ENCODE measurements around the gene ARSK. TPM values are rescaled to one million over a fixed set of nuclear protein-coding genes. Genes with fewer than 3 reads are reported as not detected.

Gene ARSK
- polyA plus RNA-seq, 1 of the 3 experiments (the other 2 are of a cell fraction), result 5.6 TPM

DNA sequence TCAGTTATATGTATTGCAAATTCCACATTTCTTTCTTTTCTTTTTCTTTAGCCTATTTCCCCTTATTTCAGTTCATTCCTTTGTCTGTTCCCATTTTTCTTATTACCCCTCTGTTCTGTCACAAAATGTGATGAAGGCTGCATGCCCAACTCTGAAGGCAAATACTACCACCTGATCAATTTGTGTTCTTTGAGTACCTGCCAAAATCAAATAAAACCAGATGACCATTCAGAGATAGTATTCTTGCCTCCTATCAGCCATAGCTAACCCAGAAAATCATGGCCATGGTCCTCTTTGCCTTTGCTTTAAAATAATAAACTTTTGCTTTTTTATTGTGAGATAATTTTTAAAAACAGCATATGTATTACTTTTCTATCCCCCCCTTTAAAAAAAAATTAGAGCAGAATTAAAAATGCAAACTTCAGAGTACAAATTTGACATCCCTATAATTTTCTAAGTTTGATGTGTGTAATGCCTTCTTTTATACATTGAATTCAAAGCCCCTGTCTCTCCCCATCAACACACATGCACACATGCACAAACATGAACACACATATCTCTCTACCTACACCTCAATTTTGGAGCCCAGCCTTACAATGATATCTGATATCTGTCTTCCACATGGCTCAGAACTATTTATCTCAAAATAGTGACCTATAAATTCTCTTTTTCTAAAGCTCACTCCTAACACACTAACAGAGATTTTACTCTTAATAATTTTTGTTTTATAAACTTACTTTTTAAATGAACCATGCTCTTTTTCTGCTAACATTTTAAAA lies 95.1 kb downstream of the ARSK start:
- Histone ChIP-seq H3K36me3 (replicated peaks in 1 of 2; ENCODE audit: control insufficient read depth in 1 of 2, insufficient read depth in 2 of 2, low read length in 1 of 2) (no peaks in the 10 kb centered on the region), H3K4me1 (ENCODE audit: control insufficient read depth in 1 of 2, insufficient read depth in 2 of 2, low read depth in 1 of 2, low read length in 1 of 2) (peaks cover 0 to 6% of the 10 kb centered on the region in 2 experiments; a peak in 2 of 4 replicates), H3K27me3 (ENCODE audit: insufficient read depth) (no peaks in the 10 kb centered on the region), H3K9me2 (no peaks in the 10 kb centered on the region), H3K9me3 (no peaks in the 10 kb centered on the region), H4K20me1 (ENCODE audit: insufficient read depth) (no peaks in the 10 kb centered on the region), H3K79me2 (ENCODE audit: insufficient read depth) (no peaks in the 10 kb centered on the region), H2AFZ (ENCODE audit: low read depth) (no peak overlapping the region), H3K9ac (no peak overlapping the region), H3K4me2 (no peak overlapping the region), H3K4me3 (ENCODE audit: low read depth in 2 of 2, low read length in 1 of 2) (no peak overlapping the region), H3F3A (replicated peaks; ENCODE audit: insufficient read depth) (peaks cover 9% of the 10 kb centered on the region), H3K27ac (ENCODE audit: low read depth in 2 of 2, low read length in 1 of 2) (no peak overlapping the region)
- TF ChIP-seq FOSL2 (IDR thresholded peaks at IDR 0.05; ENCODE audit: borderline replicate concordance, low read depth) (no peak), ELF1 (IDR thresholded peaks at IDR 0.05) (no peak), EZH2phosphoT487 (IDR thresholded peaks at IDR 0.05; ENCODE audit: borderline replicate concordance, low read depth) (no peak), TAF1 (IDR thresholded peaks at IDR 0.05; ENCODE audit: borderline replicate concordance, low read depth, low read length) (no peak), RCOR1 (IDR thresholded peaks at IDR 0.05; ENCODE audit: low read length) (no peak), FOXJ3 (CRISPR knock-in tag; IDR thresholded peaks at IDR 0.05) (no peak), GATA2 (CRISPR knock-in tag; IDR thresholded peaks at IDR 0.05) (no peak), JUND (IDR thresholded peaks at IDR 0.05) (no peak), RXRA (IDR thresholded peaks at IDR 0.05; ENCODE audit: borderline replicate concordance, low read depth) (no peak), SIN3A (IDR thresholded peaks at IDR 0.05; ENCODE audit: borderline replicate concordance, low read depth, low read length) (no peak), RAD21 (IDR thresholded peaks at IDR 0.05; ENCODE audit: low read length) (no peak), NRF1 (IDR thresholded peaks at IDR 0.05; ENCODE audit: low read depth, low read length) (no peak)
- TF ChIP-seq, protein P1, sequence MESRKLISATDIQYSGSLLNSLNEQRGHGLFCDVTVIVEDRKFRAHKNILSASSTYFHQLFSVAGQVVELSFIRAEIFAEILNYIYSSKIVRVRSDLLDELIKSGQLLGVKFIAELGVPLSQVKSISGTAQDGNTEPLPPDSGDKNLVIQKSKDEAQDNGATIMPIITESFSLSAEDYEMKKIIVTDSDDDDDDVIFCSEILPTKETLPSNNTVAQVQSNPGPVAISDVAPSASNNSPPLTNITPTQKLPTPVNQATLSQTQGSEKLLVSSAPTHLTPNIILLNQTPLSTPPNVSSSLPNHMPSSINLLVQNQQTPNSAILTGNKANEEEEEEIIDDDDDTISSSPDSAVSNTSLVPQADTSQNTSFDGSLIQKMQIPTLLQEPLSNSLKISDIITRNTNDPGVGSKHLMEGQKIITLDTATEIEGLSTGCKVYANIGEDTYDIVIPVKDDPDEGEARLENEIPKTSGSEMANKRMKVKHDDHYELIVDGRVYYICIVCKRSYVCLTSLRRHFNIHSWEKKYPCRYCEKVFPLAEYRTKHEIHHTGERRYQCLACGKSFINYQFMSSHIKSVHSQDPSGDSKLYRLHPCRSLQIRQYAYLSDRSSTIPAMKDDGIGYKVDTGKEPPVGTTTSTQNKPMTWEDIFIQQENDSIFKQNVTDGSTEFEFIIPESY (IDR thresholded peaks at IDR 0.05; ENCODE audit: borderline replicate concordance, low read depth), result no peak
- ChIA-PET POLR2A (no interaction called here), CTCF (interaction anchor here (0.7 to 3.0 kb wide), 3 partner anchors 14 to 197 kb away, joined by 3 to 10 read pairs (median 7); no protein-coding TSS in a partner anchor)
- no peak for DNase-seq

DNA sequence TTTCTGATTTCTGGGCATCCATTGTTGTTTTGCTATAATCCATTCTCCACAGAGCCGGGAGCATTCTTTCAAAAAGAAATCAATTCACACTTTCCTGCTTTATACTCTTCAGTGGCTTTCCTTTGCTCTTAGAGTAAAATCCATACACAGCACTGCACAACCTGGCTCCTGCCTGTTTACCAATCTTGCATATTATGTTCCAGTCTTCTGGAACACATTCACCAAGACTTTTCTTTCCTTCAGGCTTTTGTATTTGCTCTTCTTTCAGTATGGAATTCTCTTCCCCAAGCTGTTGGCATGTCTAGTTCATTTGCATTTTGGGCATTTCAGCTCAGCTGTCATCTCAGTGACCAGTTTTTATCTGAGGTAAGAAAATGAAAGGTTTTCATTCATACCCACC lies 97.9 kb downstream of the ARSK start:
- no peaks in the 10 kb centered on the region for H3K79me2 ChIP-seq (ENCODE audit: insufficient read depth)
- H3K4me1 ChIP-seq (ENCODE audit: control insufficient read depth in 1 of 2, insufficient read depth in 2 of 2, low read depth in 1 of 2, low read length in 1 of 2), result no peaks in the 10 kb centered on the region; a peak in 1 of 4 replicates
- CTCF ChIA-PET, result interaction anchor here (1.4 to 3.0 kb wide), 6 partner anchors 8 to 194 kb away, joined by 3 to 15 read pairs (median 6); no protein-coding TSS in a partner anchor
- H3K9me2 ChIP-seq, result no peaks in the 10 kb centered on the region
- H3K9me3 ChIP-seq, result no peaks in the 10 kb centered on the region
- H3F3A ChIP-seq (replicated peaks; ENCODE audit: insufficient read depth), result peaks cover 8% of the 10 kb centered on the region
- no peaks in the 10 kb centered on the region for H3K36me3 ChIP-seq (replicated peaks in 1 of 2; ENCODE audit: control insufficient read depth in 1 of 2, insufficient read depth in 2 of 2, low read length in 1 of 2)
- H3K27ac ChIP-seq (ENCODE audit: low read depth in 2 of 2, low read length in 1 of 2), result no peak overlapping the region
- no peak overlapping the region for H2AFZ ChIP-seq (ENCODE audit: low read depth)
- H4K20me1 ChIP-seq (ENCODE audit: insufficient read depth), result no peaks in the 10 kb centered on the region
- DNase-seq, result no peak
- no peaks in the 10 kb centered on the region for H3K27me3 ChIP-seq (ENCODE audit: insufficient read depth)
- no peak overlapping the region for H3K4me3 ChIP-seq (ENCODE audit: low read depth in 2 of 2, low read length in 1 of 2)
- H3K4me2 ChIP-seq, result no peak overlapping the region
- 90% methylated on average over 1 of the region's 1 CpG for WGBS (ENCODE audit: low lambda C conversion rate)
- POLR2A ChIA-PET, result no interaction called here
- no peak overlapping the region for H3K9ac ChIP-seq
- TF ChIP-seq EP300 (IDR thresholded peaks at IDR 0.05; ENCODE audit: borderline replicate concordance in 1 of 2, low read depth in 1 of 2, low read length in 1 of 2) (no peak), MXI1 (IDR thresholded peaks at IDR 0.05; ENCODE audit: low read depth, low read length) (no peak), MEF2A (IDR thresholded peaks at IDR 0.05; ENCODE audit: borderline replicate concordance, low read depth) (no peak)
- TF ChIP-seq, protein P2, sequence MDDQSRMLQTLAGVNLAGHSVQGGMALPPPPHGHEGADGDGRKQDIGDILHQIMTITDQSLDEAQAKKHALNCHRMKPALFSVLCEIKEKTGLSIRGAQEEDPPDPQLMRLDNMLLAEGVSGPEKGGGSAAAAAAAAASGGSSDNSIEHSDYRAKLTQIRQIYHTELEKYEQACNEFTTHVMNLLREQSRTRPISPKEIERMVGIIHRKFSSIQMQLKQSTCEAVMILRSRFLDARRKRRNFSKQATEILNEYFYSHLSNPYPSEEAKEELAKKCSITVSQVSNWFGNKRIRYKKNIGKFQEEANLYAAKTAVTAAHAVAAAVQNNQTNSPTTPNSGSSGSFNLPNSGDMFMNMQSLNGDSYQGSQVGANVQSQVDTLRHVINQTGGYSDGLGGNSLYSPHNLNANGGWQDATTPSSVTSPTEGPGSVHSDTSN (IDR thresholded peaks at IDR 0.05), result no peak
- TF ChIP-seq, protein P3, sequence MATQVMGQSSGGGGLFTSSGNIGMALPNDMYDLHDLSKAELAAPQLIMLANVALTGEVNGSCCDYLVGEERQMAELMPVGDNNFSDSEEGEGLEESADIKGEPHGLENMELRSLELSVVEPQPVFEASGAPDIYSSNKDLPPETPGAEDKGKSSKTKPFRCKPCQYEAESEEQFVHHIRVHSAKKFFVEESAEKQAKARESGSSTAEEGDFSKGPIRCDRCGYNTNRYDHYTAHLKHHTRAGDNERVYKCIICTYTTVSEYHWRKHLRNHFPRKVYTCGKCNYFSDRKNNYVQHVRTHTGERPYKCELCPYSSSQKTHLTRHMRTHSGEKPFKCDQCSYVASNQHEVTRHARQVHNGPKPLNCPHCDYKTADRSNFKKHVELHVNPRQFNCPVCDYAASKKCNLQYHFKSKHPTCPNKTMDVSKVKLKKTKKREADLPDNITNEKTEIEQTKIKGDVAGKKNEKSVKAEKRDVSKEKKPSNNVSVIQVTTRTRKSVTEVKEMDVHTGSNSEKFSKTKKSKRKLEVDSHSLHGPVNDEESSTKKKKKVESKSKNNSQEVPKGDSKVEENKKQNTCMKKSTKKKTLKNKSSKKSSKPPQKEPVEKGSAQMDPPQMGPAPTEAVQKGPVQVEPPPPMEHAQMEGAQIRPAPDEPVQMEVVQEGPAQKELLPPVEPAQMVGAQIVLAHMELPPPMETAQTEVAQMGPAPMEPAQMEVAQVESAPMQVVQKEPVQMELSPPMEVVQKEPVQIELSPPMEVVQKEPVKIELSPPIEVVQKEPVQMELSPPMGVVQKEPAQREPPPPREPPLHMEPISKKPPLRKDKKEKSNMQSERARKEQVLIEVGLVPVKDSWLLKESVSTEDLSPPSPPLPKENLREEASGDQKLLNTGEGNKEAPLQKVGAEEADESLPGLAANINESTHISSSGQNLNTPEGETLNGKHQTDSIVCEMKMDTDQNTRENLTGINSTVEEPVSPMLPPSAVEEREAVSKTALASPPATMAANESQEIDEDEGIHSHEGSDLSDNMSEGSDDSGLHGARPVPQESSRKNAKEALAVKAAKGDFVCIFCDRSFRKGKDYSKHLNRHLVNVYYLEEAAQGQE (IDR thresholded peaks at IDR 0.05; ENCODE audit: low read depth, low read length), result no peak
- TF ChIP-seq, protein P1 (IDR thresholded peaks at IDR 0.05; ENCODE audit: borderline replicate concordance, low read depth), result no peak

All from SK-N-SH (cell line).